ENCODE data around the gene UIMC1. TPM values are rescaled to one million over a fixed set of nuclear protein-coding genes. Genes with fewer than 3 reads are reported as not detected.

Gene UIMC1
- total RNA-seq, 1 experiment from 2014 or later: 53.0 TPM

DNA sequence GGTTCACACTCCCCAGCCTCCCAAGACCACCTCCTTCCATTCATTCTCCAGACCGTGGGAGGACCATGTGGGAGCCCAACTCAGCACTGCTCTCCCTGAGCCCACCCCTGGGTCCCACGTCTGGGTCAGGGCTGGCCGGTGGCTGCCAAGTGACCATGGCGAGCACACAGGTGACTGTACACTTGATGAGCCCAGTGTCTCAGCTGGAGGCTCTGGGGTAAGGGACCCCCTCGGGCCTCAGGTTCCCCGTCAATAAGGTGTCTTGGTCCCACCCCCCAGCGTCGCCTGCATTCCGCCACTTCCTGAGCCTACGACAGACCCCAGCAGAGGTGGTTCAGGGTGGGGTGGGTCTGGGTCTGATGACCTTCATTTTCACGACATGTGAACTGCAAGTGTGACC, 146.2 kb downstream of the UIMC1 start:
- Histone ChIP-seq H2BK120ac (ENCODE audit: low read depth, low read length, poor library complexity, severe bottlenecking) (no peak overlapping the region), H2AK5ac (ENCODE audit: insufficient read length, low read length) (no peak overlapping the region), H3K27me3 (ENCODE audit: insufficient read depth, low read length) (no peaks in the 10 kb centered on the region), H2BK12ac (ENCODE audit: insufficient read length, low read depth, low read length) (no peak overlapping the region), H4K91ac (ENCODE audit: insufficient read length, low read depth, low read length) (no peak overlapping the region), H2BK20ac (ENCODE audit: low read depth, low read length, poor library complexity, severe bottlenecking) (no peak overlapping the region), H3K4me2 (ENCODE audit: insufficient read depth, insufficient read length, low read length) (no peak overlapping the region), H3K27ac (ENCODE audit: insufficient read length, low read depth, low read length) (no peak overlapping the region), H4K20me1 (ENCODE audit: control insufficient read depth, insufficient read depth, insufficient read length) (no peaks in the 10 kb centered on the region), H2AFZ (ENCODE audit: low read length) (no peak overlapping the region), H3K79me2 (ENCODE audit: insufficient read depth, low read length) (no peaks in the 10 kb centered on the region), H4K5ac (ENCODE audit: insufficient read length, low read depth, low read length) (no peak overlapping the region), H3K23ac (ENCODE audit: insufficient read length, low read depth, low read length) (no peak overlapping the region), H3K14ac (ENCODE audit: insufficient read depth, low read length) (no peak overlapping the region; the same call in 1 of the 2 replicates), H3K56ac (ENCODE audit: insufficient read length, low read depth, low read length) (no peak overlapping the region), H3T11ph (ENCODE audit: low read length) (no peak overlapping the region), H3K9ac (ENCODE audit: extremely low read depth, insufficient read length, low read length) (no peak overlapping the region), H2BK5ac (ENCODE audit: insufficient read length, low read length) (no peak overlapping the region), H4K8ac (replicated peaks; ENCODE audit: insufficient read length, low read depth, low read length) (no peak overlapping the region), H3K23me2 (ENCODE audit: insufficient read length, low read depth, low read length, poor library complexity, severe bottlenecking) (no peaks in the 10 kb centered on the region), H3K79me1 (ENCODE audit: insufficient read depth, low read depth, low read length, poor library complexity, severe bottlenecking) (no peaks in the 10 kb centered on the region), H2BK15ac (ENCODE audit: low read depth, low read length) (no peak overlapping the region), H3K9me3 (ENCODE audit: control insufficient read depth, low read depth, low read length) (no peaks in the 10 kb centered on the region), H3K4me1 (ENCODE audit: insufficient read depth, low read length) (peaks cover 4% of the 10 kb centered on the region; the same call in 1 of the 2 replicates), H3K4ac (ENCODE audit: low read depth, low read length) (no peak overlapping the region), H3K18ac (ENCODE audit: insufficient read length, low read depth, low read length) (no peak overlapping the region)
- WGBS (ENCODE audit: extremely low coverage, insufficient read length, low lambda C conversion rate): no CpG with 5 or more reads among the region's 11 CpGs
- no peaks in the 10 kb centered on the region for H3K36me3 Mint-ChIP-seq (ENCODE audit: insufficient read depth in 1 of 3, low read depth in 3 of 3)
- TF ChIP-seq, protein P1, sequence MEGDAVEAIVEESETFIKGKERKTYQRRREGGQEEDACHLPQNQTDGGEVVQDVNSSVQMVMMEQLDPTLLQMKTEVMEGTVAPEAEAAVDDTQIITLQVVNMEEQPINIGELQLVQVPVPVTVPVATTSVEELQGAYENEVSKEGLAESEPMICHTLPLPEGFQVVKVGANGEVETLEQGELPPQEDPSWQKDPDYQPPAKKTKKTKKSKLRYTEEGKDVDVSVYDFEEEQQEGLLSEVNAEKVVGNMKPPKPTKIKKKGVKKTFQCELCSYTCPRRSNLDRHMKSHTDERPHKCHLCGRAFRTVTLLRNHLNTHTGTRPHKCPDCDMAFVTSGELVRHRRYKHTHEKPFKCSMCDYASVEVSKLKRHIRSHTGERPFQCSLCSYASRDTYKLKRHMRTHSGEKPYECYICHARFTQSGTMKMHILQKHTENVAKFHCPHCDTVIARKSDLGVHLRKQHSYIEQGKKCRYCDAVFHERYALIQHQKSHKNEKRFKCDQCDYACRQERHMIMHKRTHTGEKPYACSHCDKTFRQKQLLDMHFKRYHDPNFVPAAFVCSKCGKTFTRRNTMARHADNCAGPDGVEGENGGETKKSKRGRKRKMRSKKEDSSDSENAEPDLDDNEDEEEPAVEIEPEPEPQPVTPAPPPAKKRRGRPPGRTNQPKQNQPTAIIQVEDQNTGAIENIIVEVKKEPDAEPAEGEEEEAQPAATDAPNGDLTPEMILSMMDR (conservative IDR thresholded peaks at IDR 0.05): no peak
- no peak for DNase-seq
- peaks cover 9 to 28% of the 10 kb centered on the region in 2 experiments for H3K4me1 Mint-ChIP-seq
- peaks cover 2% of the 10 kb centered on the region; the same call in 1 of the 2 replicates for H3K27me3 Mint-ChIP-seq (ENCODE audit: low read depth)
- no peaks in the 10 kb centered on the region for H3K9me3 Mint-ChIP-seq
- no peak overlapping the region for H3K4me3 Mint-ChIP-seq
- no peak overlapping the region for H3K27ac Mint-ChIP-seq

Data from H9 (cell line).